ENCODE data around the gene C1D.

GRCh38 chr2:68103030-68103708 is 40.4 kb upstream of the C1D start:
- no peak for TF ChIP-seq CTCF (IDR thresholded peaks at IDR 0.05 in 8 of 11, conservative IDR thresholded peaks at IDR 0.05 in 3 of 11)
- TF ChIP-seq POLR2AphosphoS5 (IDR thresholded peaks at IDR 0.05): no peak
- no peak for TF ChIP-seq POLR2A (IDR thresholded peaks at IDR 0.05)

Data from spleen (tissue), 7 donors.